Fibroblast of lung (primary cell): Measurements from ENCODE around the gene RGS14.

Source experiments
- EZH2 ChIP-seq: IDR thresholded peaks from 2 replicates; pipeline ENCODE4 v1.5.1; 2012; ENCODE audit warnings: low read length, control low read depth, mild to moderate bottlenecking; ENCODE audit errors: missing control alignments
- TF ChIP-seq, protein P1 (sequence below), 2 donors: IDR thresholded peaks in 1 of 2; conservative IDR thresholded peaks in 1 of 2; 1 replicate in 1 of 2; 2 replicates in 1 of 2; pipeline ENCODE4 v1.5.1; 2011 to 2012; ENCODE audit warnings: low read length in 2 of 2, control low read depth in 1 of 2, inconsistent platforms in 1 of 2, low read depth in 1 of 2, mild to moderate bottlenecking in 1 of 2

DNA sequence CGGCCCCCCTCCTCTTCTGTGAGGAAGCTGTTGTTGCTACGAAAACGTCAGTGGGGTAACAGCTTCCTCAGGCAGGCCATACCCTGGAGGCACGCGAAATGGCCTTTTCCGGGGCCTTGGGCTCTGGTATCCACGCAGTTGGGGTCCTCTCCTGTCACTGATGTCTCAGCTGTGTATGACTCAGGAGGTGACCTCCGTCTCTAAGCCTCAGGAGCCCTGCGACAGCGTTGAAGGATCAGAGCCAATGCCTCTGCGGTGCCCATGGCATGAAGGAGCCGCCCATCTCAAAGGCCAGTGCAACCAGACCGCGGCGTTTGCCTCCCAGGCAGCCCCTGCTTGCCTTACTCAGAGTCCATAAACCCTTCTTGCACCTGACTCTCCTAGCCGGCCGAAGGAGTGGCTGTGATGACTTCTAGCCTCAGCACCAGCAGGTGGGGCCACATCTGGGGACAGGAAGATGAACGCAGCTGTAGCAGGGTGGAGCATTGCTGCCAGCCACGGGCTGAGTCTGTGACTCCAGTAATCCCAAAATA lies 45.0 kb upstream of the RGS14 start:
- TF ChIP-seq, protein P1, sequence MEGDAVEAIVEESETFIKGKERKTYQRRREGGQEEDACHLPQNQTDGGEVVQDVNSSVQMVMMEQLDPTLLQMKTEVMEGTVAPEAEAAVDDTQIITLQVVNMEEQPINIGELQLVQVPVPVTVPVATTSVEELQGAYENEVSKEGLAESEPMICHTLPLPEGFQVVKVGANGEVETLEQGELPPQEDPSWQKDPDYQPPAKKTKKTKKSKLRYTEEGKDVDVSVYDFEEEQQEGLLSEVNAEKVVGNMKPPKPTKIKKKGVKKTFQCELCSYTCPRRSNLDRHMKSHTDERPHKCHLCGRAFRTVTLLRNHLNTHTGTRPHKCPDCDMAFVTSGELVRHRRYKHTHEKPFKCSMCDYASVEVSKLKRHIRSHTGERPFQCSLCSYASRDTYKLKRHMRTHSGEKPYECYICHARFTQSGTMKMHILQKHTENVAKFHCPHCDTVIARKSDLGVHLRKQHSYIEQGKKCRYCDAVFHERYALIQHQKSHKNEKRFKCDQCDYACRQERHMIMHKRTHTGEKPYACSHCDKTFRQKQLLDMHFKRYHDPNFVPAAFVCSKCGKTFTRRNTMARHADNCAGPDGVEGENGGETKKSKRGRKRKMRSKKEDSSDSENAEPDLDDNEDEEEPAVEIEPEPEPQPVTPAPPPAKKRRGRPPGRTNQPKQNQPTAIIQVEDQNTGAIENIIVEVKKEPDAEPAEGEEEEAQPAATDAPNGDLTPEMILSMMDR (conservative IDR thresholded peaks at IDR 0.05 in 1 of 2, IDR thresholded peaks at IDR 0.05 in 1 of 2; ENCODE audit: low read depth in 1 of 2, low read length in 2 of 2): no peak
- no peak for TF ChIP-seq EZH2
